GM21367 (cell line): ENCODE data around the gene MTFR1L.

ENCODE experiments used
- ATAC-seq: cut with Tn5 transposase; IDR thresholded peaks from one replicate; pipeline ENCODE4 v1.9.1; 2021; ENCODE audit not compliant: unreplicated experiment

Gene MTFR1L

GRCh38 chr1:25819491-25820246 is at the start of gene MTFR1L:
TSS of gene MTFR1L (plus strand) at chr1:25819954. CDS start at chr1:25823105, 3,151 bp downstream.
- ATAC-seq, result peak; percentile 62

DNA sequence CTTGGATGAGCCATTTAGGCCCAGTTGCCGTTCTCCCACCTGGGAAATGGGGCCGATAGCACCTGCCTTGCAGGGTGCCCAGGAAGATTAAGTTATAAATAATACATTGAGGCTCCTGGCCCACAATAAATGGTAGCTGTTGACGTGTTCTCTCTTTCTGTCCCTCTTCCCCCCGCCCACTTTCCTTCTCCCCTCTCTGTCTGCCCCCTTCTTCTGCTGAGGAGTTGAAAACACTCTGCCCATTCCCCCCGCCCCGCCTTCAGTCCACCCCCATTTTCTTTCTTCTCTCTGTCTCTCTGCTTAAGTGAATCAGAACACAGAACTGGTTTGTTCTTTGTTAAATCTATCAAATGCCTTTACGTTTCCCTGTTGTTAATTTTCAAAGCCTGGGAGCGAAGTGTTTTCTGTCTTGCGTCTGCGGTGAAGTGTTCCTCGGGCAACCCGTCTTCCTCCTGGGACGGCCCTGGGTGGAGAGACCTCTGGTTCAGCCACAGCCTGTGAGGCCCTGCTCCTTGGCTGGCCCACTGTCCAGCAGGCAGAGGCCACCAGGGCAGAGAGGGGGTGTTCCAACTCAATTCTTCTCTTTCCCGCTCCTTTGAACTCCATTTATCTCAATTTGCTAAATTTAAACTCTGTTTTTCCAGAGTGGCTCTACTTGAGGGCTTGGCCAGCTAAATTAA is 49.1 kb upstream of the MTFR1L start:
- ATAC-seq, result no peak

DNA sequence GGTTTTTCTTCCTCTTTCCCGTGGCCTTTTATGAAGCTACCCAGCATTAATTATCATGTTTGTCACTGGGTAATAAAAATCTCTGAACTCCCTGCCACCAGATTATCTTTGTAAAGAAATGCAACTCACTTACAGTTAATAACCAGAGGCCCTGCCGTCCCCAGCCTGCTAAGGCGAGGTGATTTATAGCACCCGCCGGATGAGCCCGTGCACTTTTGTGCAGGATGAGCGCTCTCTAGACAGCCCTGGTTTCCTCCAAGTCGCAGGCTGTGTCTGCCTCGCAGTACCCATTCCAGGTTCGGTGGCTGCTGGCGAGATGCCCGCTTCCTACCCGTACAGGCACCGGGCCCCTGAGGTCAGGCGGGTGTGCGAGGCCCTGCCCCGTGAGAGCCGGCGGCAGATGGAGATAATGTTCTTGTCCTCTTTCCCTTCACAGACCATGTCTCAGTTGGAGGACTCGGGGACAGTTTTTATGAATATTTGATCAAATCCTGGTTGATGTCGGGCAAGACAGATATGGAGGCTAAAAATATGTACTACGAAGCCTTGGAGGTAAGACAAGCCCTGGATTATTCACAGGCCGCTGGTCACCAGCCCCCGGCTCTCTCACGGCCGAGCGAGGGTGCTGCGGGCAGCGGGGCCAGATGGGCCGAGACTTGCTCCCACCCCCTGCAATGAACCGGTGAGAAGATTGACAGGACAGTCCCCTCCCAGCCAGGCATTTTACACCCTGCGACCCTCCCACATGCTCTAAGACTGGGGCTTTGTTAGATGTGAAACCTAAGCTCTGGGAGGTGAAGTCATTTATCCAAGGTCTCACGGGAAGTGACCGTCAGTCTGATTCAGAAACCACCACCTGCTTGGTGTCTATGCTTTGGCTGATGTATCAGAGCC is 48.3 kb upstream of the MTFR1L start:
- no peak for ATAC-seq

- no peak for ATAC-seq
These were observed 47.6 kb upstream of the MTFR1L start for GRCh38 chr1:25772164-25772563.

DNA sequence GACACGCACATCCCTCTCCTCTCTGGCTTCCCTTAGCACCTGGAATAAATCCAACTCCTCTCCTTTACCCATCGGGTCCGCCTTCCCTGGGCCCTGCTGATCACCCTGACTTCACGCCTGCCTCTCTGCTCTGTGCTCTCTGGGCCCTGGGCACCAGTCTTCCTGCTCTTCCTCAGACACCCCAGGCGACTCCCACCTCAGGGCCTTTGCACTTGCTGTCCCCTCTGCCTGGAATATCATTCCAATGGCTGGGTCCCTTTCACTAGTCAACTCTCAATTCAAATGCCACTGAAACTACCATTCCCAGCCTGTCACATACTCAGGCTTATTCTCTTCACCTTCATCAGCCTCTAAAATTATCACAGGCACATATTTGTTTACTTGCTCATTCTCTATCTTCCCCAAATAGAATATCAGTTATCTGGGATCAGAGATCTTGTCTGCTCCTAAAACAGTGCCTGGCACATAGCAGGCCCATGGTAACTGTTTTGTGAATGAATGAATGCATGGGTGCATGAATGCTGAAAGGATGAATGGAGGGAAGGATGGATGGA is 47.0 kb upstream of the MTFR1L start:
- no peak for ATAC-seq

DNA sequence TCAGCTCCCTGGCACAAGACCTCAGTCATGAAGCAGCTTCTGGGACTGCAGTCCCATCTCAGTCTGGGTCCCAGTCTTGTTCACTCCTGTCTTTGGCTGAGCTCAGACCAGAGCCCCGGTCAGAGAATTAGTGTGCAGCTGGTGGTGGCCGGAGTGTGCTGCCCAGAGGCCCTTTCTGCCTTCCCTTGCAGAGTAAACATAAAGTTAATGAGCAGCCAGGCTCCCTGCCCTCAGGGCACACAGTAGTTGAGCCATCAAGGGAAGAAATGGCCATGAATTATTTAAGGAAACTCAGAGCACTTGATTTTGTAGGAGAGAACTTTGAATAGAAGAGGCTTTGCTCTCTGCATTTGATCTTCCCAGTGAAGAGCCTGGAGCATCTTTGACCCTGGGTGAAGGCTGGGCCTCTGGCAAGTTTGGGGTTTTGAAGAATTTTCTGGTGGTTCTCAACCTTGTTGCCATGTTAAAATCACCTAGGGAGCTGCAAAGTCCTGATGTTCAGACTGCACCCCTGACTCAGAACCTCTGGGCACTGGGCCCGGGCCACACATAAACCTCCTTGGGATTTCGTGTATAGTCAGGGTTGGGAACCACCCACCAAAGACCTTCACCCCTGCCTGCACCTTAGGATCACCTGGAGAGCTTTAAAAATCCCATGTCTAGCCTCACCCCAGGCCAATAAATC is 46.2 kb upstream of the MTFR1L start:
- ATAC-seq, result no peak

DNA sequence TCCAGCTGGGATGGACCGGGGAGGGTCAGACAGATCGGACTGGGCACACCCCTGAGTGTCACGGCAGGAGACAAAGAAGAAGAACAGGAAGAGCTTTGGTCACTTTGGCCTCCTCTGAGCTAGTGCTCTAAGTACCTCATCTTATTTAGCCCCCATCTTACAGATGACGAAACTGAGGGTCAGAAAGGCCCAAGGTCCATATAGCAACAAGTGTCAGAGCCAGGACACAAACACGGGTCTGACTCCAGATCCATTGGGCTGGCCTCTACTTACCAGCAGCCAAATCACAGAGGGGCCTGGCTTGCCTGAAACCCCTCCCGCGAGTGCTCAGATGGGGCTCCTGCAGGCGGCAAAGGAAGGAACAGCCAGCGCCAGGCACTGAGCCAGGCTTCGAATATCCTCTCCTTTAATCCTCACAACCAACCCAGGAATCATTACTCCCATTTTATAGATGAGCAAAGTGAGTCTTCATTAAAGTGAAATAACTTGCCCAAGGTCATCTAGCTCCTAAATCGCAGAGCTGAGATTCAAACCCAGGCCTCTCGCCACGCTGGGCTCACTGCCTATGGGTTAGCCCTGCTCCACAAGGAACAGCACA is 45.4 kb upstream of the MTFR1L start:
- no peak for ATAC-seq

GRCh38 chr1:25774921-25775771 is 44.6 kb upstream of the MTFR1L start:
- ATAC-seq, result no peak

DNA sequence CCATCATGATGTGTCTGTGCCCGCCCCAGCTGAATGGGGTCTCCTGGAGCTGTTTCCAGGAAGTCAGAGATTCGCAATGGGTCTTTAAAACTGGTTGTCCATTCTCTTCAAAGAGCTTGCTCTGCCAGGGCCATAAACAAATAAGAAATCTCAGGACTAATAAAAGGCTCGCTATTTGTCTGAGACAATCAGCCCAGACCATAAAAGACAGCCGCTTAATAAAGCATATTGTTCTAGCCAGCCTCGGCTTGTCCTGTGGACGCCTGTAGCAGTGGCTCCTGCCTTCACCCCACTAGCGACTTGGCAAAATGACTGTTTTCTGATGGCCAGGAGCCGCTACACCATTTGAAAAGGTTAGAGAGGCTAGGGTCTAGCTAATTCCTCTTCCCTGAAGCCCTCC is 40.4 kb upstream of the MTFR1L start:
- no peak for ATAC-seq

DNA sequence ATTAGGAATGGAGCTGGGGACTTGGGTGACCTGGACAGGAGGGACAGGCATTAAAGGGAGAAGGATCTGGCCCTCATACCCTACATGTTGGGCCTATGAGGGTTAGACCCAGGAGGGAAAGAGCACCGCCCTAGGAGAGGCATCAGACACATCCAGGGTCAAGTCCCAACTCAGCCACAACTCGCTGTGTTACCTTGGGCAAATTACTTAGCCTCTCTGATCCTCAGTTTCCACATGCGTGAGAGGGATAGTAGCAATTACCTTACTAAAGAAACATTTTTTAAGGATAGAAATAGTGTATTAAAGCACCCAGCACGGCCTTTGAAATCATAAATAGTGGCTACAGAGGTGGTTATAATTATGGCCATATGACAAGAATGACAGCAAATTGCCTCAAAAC is 39.9 kb upstream of the MTFR1L start:
- ATAC-seq, result no peak

DNA sequence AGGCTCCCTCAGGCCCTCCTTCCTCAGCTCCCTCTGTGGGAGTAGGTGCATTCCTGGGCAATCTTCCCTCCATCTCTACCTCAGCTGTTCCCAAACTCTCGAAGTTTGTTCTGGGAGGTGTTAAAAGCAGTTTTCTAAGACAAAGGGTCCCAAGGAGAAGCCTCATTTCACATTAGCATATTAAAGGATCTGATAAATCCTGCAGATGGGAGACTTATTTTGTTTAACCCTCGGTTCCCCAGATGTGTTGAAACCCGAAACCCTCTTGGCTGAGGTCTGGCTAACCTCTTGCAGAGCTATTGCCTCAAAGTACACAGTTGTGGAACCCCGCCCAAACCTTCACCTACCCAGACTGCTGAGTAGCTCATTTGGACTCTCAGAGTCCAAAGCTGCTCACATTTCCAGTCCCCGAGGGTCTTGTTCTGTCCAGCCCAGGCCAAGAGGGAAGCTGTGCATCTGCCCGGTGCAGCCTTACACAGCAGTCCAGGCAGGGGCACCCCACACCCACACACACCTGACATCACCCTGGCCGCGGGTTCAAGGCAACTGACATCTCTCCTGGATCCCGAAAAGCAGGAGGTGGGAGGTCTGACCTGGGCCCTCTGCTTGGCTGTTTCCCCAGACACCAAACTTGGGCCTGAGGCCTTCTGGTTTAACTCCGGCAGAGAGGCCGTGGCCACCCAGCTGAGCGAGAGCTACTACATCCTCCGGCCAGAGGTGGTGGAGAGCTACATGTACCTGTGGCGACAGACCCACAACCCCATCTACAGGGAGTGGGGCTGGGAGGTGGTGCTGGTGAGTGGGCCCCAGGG is 39.2 kb upstream of the MTFR1L start:
- ATAC-seq, result no peak

DNA sequence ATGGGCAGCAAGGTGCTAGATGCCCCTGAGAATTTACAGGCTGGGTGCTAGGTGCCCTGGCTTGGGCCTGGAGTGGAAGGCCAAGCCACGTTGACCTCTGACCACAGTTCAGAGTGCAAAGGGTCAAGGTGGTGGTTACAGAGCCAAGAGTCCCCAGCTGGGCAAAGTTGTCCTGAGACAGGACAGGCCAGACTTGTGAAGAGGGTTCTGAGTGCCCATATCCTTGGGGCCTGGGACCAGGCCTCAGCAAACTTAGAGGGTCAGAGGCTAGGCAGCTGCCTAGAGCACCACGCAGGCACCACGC is 38.7 kb upstream of the MTFR1L start:
- no peak for ATAC-seq

GRCh38 chr1:25782608-25783201 is 37.0 kb upstream of the MTFR1L start:
- no peak for ATAC-seq

DNA sequence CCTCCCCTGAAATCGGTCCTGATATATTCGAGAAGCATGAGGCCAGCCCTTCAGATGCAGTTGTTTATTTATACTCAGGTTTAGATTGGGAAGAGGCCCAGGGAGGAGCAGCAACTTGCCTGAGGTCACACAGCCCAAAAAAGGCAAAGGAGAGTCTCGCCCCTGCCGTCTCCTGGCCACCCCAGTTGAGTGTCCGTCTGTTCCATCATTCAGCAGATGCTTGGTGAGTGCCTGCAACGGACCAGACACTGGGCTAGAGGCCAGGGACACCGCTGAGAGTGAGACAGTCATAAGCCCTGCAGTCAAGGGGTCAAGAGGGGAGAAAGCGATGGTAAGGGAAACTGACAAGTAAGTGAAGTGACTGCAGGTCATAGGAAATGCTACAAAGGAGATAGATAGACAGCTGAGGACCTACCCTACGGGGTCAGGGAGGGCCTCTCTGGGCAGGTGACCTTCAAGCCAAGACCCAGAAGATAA is 35.1 kb upstream of the MTFR1L start:
- no peak for ATAC-seq

- no peak for ATAC-seq
These were observed 34.3 kb upstream of the MTFR1L start for GRCh38 chr1:25785333-25786067.

GRCh38 chr1:25786887-25787759 is 32.6 kb upstream of the MTFR1L start:
- ATAC-seq, result no peak

- ATAC-seq, result no peak
These were observed 32.0 kb upstream of the MTFR1L start for GRCh38 chr1:25787760-25788166.
